SU-DHL-6 (cell line): Measurements from ENCODE around the gene FAM83C.

Experiments used
- H2AFZ ChIP-seq: fragments of 200-600 bp; sonication (generic); 2 replicates; pipeline ENCODE4 v1.6.1; 2014; ENCODE audit warnings: low read depth, mild to moderate bottlenecking, moderate library complexity, mixed read lengths, antibody characterized with exemption, low read length; ENCODE audit not compliant: severe bottlenecking
- H3F3A ChIP-seq: fragments of 200-600 bp; shearing (Covaris generic); 2 replicates; pipeline ENCODE4 v1.6.0; 2016; ENCODE audit warnings: antibody characterized with exemption, mild to moderate bottlenecking; ENCODE audit not compliant: insufficient read depth
- H3K27ac ChIP-seq: fragments of 200-600 bp; sonication (generic); 2 replicates; pipeline ENCODE4 v1.5.1; 2016; ENCODE audit warnings: low read depth, mild to moderate bottlenecking, low read length, moderate library complexity, mixed read lengths
- H3K27me3 ChIP-seq: fragments of 200-600 bp; sonication (generic), shearing (Covaris generic); 2 replicates; pipeline ENCODE4 v1.6.0; 2014; ENCODE audit warnings: mild to moderate bottlenecking, low read length
- H3K36me3 ChIP-seq: fragments of 200-600 bp; sonication (generic); 2 replicates; pipeline ENCODE4 v1.6.1; 2014; ENCODE audit warnings: mild to moderate bottlenecking, low read length, mixed read lengths
- H3K4me2 ChIP-seq: fragments of 300-600, 200-600 bp; shearing (Covaris generic), sonication (generic); 2 replicates; pipeline ENCODE4 v1.6.0; 2014; ENCODE audit warnings: low read length, low read depth, mild to moderate bottlenecking; ENCODE audit not compliant: poor library complexity, severe bottlenecking
- H3K4me3 ChIP-seq: fragments of 200-600 bp; sonication (generic); 2 replicates; pipeline ENCODE4 v1.5.1; 2014; ENCODE audit warnings: antibody characterized with exemption, low read length, mild to moderate bottlenecking, mixed read lengths; ENCODE audit not compliant: insufficient read depth, poor library complexity, severe bottlenecking
- H3K79me2 ChIP-seq: fragments of 200-600 bp; sonication (generic); 2 replicates; pipeline ENCODE4 v1.6.1; 2014; ENCODE audit warnings: mild to moderate bottlenecking, low read length, moderate library complexity; ENCODE audit not compliant: insufficient read depth
- H3K9ac ChIP-seq: fragments of 200-600 bp; sonication (generic); 2 replicates; pipeline ENCODE4 v1.7.0; 2014; ENCODE audit warnings: mild to moderate bottlenecking, low read length
- H3K9me2 ChIP-seq: fragments of 200-600 bp; sonication (generic); replicated peaks from 2 replicates; pipeline ENCODE4 v1.6.1; 2014; ENCODE audit warnings: low read length; ENCODE audit not compliant: insufficient read depth
- H3K9me3 ChIP-seq: fragments of 200-600 bp; sonication (generic); 2 replicates; pipeline ENCODE4 v1.6.1; 2014; ENCODE audit warnings: low read length, mixed read lengths; ENCODE audit not compliant: insufficient read depth
- H4K20me1 ChIP-seq: fragments of 200-600 bp; sonication (generic); 2 replicates; pipeline ENCODE4 v1.6.1; 2014; ENCODE audit warnings: low read depth, mild to moderate bottlenecking, antibody characterized with exemption, low read length, moderate library complexity, mixed read lengths
- EZH2phosphoT487 ChIP-seq: fragments of 200-600 bp; sonication (generic), shearing (Covaris generic); conservative IDR thresholded peaks from 2 replicates; pipeline ENCODE4 v1.6.1; 2018; ENCODE audit warnings: mild to moderate bottlenecking, antibody characterized with exemption, low read length, moderate library complexity, mixed read lengths
- TF ChIP-seq, protein P1 (sequence below): fragments of 200-600 bp; sonication (generic); IDR thresholded peaks from one replicate; pipeline ENCODE4 v1.5.1; 2017; ENCODE audit warnings: antibody characterized with exemption, mild to moderate bottlenecking, low read length, moderate library complexity; ENCODE audit not compliant: insufficient read depth, poor library complexity, severe bottlenecking

The FAM83C gene

DNA sequence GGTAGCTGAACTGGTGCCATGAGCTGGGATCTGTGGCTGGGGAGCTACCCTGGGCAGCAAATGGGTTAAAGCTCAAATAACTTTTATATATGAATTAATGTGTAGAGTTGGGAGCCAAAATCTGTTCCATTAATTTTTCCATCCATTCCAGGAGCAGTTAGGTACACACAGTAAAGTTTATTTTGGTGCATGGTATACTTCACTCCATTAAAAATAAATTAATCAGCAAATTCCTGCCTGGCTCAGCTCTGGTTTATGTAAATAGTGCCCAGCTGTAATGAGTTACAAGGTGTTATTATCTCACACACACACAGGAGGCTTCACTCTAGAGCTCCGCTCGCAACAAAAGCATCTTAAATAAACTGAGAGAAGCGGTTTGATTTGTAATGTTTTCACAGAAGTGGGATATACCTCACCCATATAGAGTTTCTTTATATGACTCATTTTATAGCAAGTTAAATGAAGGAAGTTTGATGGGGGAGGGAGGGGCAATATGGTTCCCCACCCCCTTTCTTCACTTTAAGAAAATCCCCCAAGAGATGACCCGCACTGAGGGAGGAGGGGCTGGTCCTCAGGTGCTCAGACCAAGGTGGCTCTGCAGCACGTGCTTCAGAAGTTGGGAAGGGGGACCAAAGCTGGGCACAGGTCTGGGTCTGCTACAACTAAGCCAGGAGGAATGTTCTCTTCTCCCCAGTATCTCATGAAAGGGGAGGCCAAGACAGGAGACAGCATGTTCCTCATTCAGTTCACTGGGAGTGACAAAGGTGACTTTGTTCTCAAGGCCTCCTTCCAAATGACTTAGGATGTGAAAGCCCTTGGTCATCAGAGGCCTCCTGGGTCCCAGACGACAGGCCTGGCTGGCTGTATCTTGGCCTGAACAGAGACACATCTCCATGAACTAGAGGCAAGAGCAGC lies 10.5 kb upstream of the FAM83C start:
- Histone ChIP-seq H3K4me3 (no peak overlapping the region), H3K9me3 (no peaks in the 10 kb centered on the region), H3K27me3 (no peaks in the 10 kb centered on the region), H3K4me2 (no peak overlapping the region), H2AFZ (no peak overlapping the region), H3K9me2 (no peaks in the 10 kb centered on the region), H3K27ac (no peak overlapping the region), H4K20me1 (no peaks in the 10 kb centered on the region), H3F3A (no peaks in the 10 kb centered on the region), H3K9ac (no peak overlapping the region), H3K36me3 (no peaks in the 10 kb centered on the region), H3K79me2 (no peaks in the 10 kb centered on the region)
- TF ChIP-seq, protein P1, sequence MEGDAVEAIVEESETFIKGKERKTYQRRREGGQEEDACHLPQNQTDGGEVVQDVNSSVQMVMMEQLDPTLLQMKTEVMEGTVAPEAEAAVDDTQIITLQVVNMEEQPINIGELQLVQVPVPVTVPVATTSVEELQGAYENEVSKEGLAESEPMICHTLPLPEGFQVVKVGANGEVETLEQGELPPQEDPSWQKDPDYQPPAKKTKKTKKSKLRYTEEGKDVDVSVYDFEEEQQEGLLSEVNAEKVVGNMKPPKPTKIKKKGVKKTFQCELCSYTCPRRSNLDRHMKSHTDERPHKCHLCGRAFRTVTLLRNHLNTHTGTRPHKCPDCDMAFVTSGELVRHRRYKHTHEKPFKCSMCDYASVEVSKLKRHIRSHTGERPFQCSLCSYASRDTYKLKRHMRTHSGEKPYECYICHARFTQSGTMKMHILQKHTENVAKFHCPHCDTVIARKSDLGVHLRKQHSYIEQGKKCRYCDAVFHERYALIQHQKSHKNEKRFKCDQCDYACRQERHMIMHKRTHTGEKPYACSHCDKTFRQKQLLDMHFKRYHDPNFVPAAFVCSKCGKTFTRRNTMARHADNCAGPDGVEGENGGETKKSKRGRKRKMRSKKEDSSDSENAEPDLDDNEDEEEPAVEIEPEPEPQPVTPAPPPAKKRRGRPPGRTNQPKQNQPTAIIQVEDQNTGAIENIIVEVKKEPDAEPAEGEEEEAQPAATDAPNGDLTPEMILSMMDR, result no peak
- TF ChIP-seq EZH2phosphoT487, result no peak

DNA sequence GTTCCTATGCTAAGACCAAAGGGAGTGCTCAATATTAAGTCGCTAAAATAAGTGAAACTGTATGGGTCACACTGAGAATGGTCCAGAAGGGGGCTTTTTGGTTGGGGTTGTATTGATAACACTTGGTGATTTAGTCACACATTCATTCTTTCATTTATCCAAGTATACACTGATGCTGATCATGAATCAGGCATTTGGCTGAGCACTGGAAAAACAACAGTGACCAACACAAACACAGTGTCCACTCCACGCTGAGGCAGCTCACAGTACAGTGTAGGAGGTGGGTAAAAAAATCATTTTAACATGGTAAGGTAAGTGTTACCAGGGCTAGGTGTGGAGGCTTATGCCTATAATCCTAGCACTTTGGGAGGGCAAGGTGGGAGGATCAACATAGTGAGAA lies 9.2 kb upstream of the FAM83C start:
- no peak for TF ChIP-seq EZH2phosphoT487
- TF ChIP-seq, protein P1, result no peak
- no peaks in the 10 kb centered on the region for H4K20me1 ChIP-seq
- no peaks in the 10 kb centered on the region for H3F3A ChIP-seq
- no peak overlapping the region for H3K27ac ChIP-seq
- no peaks in the 10 kb centered on the region for H3K36me3 ChIP-seq
- no peak overlapping the region for H3K9ac ChIP-seq
- no peak overlapping the region for H3K4me2 ChIP-seq
- no peaks in the 10 kb centered on the region for H3K27me3 ChIP-seq
- H3K9me2 ChIP-seq, result no peaks in the 10 kb centered on the region
- no peak overlapping the region for H3K4me3 ChIP-seq
- H3K79me2 ChIP-seq, result no peaks in the 10 kb centered on the region
- no peak overlapping the region for H2AFZ ChIP-seq
- H3K9me3 ChIP-seq, result no peaks in the 10 kb centered on the region

DNA sequence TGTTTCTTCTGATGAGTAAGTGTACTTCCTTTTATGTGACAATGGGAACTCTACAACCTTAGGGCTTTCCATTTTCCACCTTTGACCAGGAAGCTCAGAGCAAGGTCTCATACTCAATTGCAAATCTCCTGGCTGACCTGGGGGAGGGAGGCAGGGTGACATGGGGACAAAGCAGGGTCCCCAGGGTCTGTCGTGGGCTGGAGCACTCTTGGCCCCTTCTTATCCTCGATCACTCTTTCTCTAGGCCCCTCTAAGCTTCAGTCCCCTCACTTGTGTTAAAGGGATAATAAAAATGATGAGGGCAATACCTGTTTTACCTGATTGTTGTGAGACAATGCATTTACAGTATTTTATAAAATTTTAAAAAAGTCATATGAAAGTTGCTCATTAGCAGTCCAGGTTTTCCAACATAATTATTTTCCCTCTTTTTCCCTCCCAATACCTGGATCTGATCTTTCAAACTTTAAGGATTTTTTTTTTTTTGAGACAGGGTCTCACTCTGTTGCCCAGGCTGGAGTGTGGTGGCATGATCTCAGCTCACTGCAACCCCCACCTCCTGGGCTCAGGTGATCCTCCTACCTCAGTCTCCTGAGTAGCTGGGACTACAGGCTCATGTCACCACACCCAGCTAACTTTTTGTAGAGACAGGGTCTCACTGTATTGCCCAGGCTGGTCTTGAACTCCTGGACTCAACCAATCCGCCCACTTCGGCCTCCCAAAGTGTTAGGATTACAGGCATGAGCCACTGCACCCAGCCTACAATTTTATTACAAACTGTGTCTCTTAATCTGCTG lies 8.4 kb upstream of the FAM83C start:
- no peaks in the 10 kb centered on the region for H3K27me3 ChIP-seq
- TF ChIP-seq EZH2phosphoT487, result no peak
- TF ChIP-seq, protein P1, result no peak
- no peaks in the 10 kb centered on the region for H4K20me1 ChIP-seq
- no peak overlapping the region for H2AFZ ChIP-seq
- no peaks in the 10 kb centered on the region for H3K79me2 ChIP-seq
- H3K36me3 ChIP-seq, result no peaks in the 10 kb centered on the region
- no peak overlapping the region for H3K9ac ChIP-seq
- no peak overlapping the region for H3K4me2 ChIP-seq
- H3K9me2 ChIP-seq, result no peaks in the 10 kb centered on the region
- no peak overlapping the region for H3K4me3 ChIP-seq
- no peaks in the 10 kb centered on the region for H3K9me3 ChIP-seq
- H3F3A ChIP-seq, result no peaks in the 10 kb centered on the region
- no peak overlapping the region for H3K27ac ChIP-seq
